Fibroblast of lung (primary cell): Measurements from ENCODE around the gene MAP3K9.

Source experiments
- EZH2 ChIP-seq: IDR thresholded peaks from 2 replicates; pipeline ENCODE4 v1.5.1; 2012; ENCODE audit warnings: low read length, control low read depth, mild to moderate bottlenecking; ENCODE audit errors: missing control alignments
- TF ChIP-seq, protein P1 (sequence below), 2 donors: IDR thresholded peaks in 1 of 2; conservative IDR thresholded peaks in 1 of 2; 1 replicate in 1 of 2; 2 replicates in 1 of 2; pipeline ENCODE4 v1.5.1; 2011 to 2012; ENCODE audit warnings: low read length in 2 of 2, control low read depth in 1 of 2, inconsistent platforms in 1 of 2, low read depth in 1 of 2, mild to moderate bottlenecking in 1 of 2

DNA sequence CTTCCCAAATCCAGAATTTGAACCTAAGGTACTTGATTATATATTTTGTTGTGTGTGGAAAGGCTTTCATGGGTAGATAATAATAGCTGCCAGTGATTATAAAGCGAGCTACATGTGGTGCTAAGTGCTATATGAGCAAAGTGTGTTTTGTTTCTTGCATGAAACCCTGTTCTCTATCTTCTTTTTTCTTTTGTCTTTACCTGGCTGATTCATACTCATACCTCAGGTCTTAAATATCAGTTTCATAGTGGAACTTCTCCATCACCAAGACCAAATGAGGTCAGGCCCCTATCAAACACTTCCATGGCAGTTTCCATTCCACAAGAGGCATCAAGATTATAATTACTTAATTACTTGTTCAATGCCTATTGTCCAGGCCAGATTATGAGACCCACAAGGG, 6.9 kb downstream of the MAP3K9 start:
- TF ChIP-seq, protein P1, sequence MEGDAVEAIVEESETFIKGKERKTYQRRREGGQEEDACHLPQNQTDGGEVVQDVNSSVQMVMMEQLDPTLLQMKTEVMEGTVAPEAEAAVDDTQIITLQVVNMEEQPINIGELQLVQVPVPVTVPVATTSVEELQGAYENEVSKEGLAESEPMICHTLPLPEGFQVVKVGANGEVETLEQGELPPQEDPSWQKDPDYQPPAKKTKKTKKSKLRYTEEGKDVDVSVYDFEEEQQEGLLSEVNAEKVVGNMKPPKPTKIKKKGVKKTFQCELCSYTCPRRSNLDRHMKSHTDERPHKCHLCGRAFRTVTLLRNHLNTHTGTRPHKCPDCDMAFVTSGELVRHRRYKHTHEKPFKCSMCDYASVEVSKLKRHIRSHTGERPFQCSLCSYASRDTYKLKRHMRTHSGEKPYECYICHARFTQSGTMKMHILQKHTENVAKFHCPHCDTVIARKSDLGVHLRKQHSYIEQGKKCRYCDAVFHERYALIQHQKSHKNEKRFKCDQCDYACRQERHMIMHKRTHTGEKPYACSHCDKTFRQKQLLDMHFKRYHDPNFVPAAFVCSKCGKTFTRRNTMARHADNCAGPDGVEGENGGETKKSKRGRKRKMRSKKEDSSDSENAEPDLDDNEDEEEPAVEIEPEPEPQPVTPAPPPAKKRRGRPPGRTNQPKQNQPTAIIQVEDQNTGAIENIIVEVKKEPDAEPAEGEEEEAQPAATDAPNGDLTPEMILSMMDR (conservative IDR thresholded peaks at IDR 0.05 in 1 of 2, IDR thresholded peaks at IDR 0.05 in 1 of 2; ENCODE audit: low read depth in 1 of 2, low read length in 2 of 2): no peak
- TF ChIP-seq EZH2: no peak
